Activated CD4-positive, alpha-beta T cell treated with anti-CD3 and anti-CD28 coated beads for 36 hours (primary cell): ENCODE results near the gene BCL3. TPM values are rescaled to one million over a fixed set of nuclear protein-coding genes. Genes with fewer than 3 reads are reported as not detected.
"Not testable (repeated sequence)": the region's sequence is repeated elsewhere in the genome, so short reads cannot be mapped to it uniquely, and the experiment has no call there.

Experiments used
- ATAC-seq: fragments of 200-7000 bp; cut with Tn5 transposase; one replicate; pipeline ENCODE4 v1.10.0; 2021; ENCODE audit warnings: mild to moderate bottlenecking, moderate library complexity
- CTCF ChIA-PET: fragments of 350-600 bp; sonication (Branson Sonifier 250); formaldehyde crosslinking; loops from one replicate; lab custom pipeline; 2021; ENCODE audit warnings: antibody characterized with exemption; lab: Charles Lee
- POLR2A ChIA-PET: fragments of 350-600 bp; sonication (Branson Sonifier 250); formaldehyde crosslinking; loops from one replicate; lab custom pipeline; 2021; ENCODE audit warnings: antibody characterized with exemption, inconsistent platforms; lab: Charles Lee
- DNase-seq: peaks from one replicate; pipeline ENCODE4 v3.0.0-alpha.2; 2020
- H3K27ac Mint-ChIP-seq: one replicate; pipeline ENCODE4 v1.8.0; 2021; ENCODE audit warnings: mixed read lengths
- H3K27me3 Mint-ChIP-seq: one replicate; pipeline ENCODE4 v1.8.0; 2021; ENCODE audit warnings: mixed read lengths
- H3K36me3 Mint-ChIP-seq: one replicate; pipeline ENCODE4 v1.8.0; 2021; ENCODE audit warnings: low read depth, mixed read lengths
- H3K4me1 Mint-ChIP-seq: one replicate; pipeline ENCODE4 v1.8.0; 2021; ENCODE audit warnings: mixed read lengths
- H3K4me3 Mint-ChIP-seq: one replicate; pipeline ENCODE4 v1.8.0; 2021; ENCODE audit warnings: mild to moderate bottlenecking, moderate library complexity, mixed read lengths
- H3K9me3 Mint-ChIP-seq: one replicate; pipeline ENCODE4 v1.8.0; 2021; ENCODE audit warnings: low read depth, mixed read lengths
- intact Hi-C, 2 experiments: fragments of 100-400 bp; cut with DNase I in 1 of 2; cut with micrococcal nuclease in 1 of 2; formaldehyde crosslinking; loops; one replicate each; pipeline versions ENCODE4 v1.14.2 to v1.15.1; 2022 to 2024; cut with DNase I, micrococcal nuclease
- total RNA-seq, 2 experiments: library from RNA; stranded (reverse); gene quantifications; one replicate each; pipeline ENCODE4 v1.2.3, GENCODE V29; 2021

BCL3 gene
- total RNA-seq, 2 experiments from 2014 or later, result 56.2 to 81.5 TPM

- no peaks in the 10 kb centered on the region for H3K36me3 Mint-ChIP-seq
- H3K4me3 Mint-ChIP-seq, result no peak overlapping the region
- DNase-seq, result no peak
- ATAC-seq, result no peak
- intact Hi-C loops, result no loop called here
- H3K27ac Mint-ChIP-seq, result no peak overlapping the region
- H3K4me1 Mint-ChIP-seq, result peaks cover 2% of the 10 kb centered on the region
- no peaks in the 10 kb centered on the region for H3K9me3 Mint-ChIP-seq
- CTCF ChIA-PET, result interaction anchor here (0.6 to 0.9 kb wide), 4 partner anchors 10 to 53 kb away, joined by 3 to 4 read pairs (median 3); no protein-coding TSS in a partner anchor
- H3K27me3 Mint-ChIP-seq, result no peaks in the 10 kb centered on the region
- POLR2A ChIA-PET, result no interaction called here
Measured at GRCh38 chr19:44776402-44777096, 28.0 kb downstream of the BCL3 start.

DNA sequence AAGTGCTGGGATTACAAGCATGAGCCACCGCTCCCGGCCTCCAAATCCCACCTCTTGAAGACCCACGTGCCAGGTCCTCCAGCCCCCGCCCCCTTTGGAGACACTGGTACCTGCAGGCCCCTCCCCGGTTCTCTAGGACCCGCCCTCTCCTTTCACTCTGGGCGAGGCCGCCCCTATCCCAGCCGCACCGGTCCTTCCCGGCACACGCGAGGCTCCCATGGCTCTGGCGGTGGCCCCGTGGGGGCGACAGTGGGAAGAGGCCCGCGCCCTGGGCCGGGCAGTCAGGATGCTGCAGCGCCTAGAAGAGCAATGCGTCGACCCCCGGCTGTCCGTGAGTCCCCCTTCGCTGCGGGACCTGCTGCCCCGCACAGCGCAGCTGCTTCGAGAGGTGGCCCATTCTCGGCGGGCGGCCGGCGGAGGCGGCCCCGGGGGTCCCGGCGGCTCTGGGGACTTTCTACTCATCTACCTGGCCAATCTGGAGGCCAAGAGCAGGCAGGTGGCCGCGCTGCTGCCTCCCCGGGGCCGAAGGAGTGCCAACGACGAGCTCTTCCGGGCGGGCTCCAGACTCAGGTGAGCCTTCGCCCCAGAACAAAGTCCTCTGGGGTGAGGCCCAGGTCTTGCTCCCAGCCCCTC, 29.3 kb downstream of the BCL3 start, which contains the start of gene CBLC:
TSS of gene CBLC (plus strand) at position 176 of the 633 bp plus-strand sequence. CDS start at position 218, 42 bp downstream.
- no peaks in the 10 kb centered on the region for H3K27me3 Mint-ChIP-seq
- intact Hi-C loops, result no loop called here
- DNase-seq (no peak), ATAC-seq (peak; percentile 36)
- no peak within 1 kb of the TSS for H3K4me3 Mint-ChIP-seq
- H3K4me1 Mint-ChIP-seq, result no peaks in the 10 kb centered on the region
- ChIA-PET CTCF (interaction anchor here (3.3 kb wide), 1 partner anchor 54 kb away, joined by 13 read pairs; no protein-coding TSS in a partner anchor), POLR2A (no interaction called here)
- H3K36me3 Mint-ChIP-seq, result no peaks in the 10 kb centered on the region
- no peaks in the 10 kb centered on the region for H3K9me3 Mint-ChIP-seq
- H3K27ac Mint-ChIP-seq, result no peak within 1 kb of the TSS

- Mint-ChIP-seq H3K9me3 (no peaks in the 10 kb centered on the region), H3K4me1 (peaks cover under 1% of the 10 kb centered on the region), H3K4me3 (no peak overlapping the region), H3K27ac (no peak overlapping the region), H3K36me3 (no peaks in the 10 kb centered on the region), H3K27me3 (no peaks in the 10 kb centered on the region)
- ChIA-PET POLR2A (no interaction called here), CTCF (interaction anchor here (0.6 to 3.3 kb wide), 2 partner anchors 56 to 60 kb away, joined by 3 to 13 read pairs; no protein-coding TSS in a partner anchor)
- DNase-seq (no peak), ATAC-seq (no peak)
- intact Hi-C loops, result no loop called here
Measured at GRCh38 chr19:44779150-44779549, 30.6 kb downstream of the BCL3 start.

GRCh38 chr19:44781694-44782093, 33.2 kb downstream of the BCL3 start:
- ATAC-seq, H3K36me3 Mint-ChIP-seq, POLR2A ChIA-PET, DNase-seq, H3K27ac Mint-ChIP-seq, H3K9me3 Mint-ChIP-seq, H3K4me1 Mint-ChIP-seq, H3K4me3 Mint-ChIP-seq, H3K27me3 Mint-ChIP-seq: not testable (repeated sequence)
- intact Hi-C loops, result loop anchor here in 1 of 2 experiments (5.0 kb wide), 1 partner anchor 66 kb away; the partner anchor contains the start of gene NECTIN2
- CTCF ChIA-PET, result interaction anchor here (3.5 kb wide), 1 partner anchor 59 kb away, joined by 51 read pairs; no protein-coding TSS in a partner anchor

- ATAC-seq, result no peak
- POLR2A ChIA-PET, result no interaction called here
Measured at GRCh38 chr19:44782729-44783128, 34.2 kb downstream of the BCL3 start.

DNA sequence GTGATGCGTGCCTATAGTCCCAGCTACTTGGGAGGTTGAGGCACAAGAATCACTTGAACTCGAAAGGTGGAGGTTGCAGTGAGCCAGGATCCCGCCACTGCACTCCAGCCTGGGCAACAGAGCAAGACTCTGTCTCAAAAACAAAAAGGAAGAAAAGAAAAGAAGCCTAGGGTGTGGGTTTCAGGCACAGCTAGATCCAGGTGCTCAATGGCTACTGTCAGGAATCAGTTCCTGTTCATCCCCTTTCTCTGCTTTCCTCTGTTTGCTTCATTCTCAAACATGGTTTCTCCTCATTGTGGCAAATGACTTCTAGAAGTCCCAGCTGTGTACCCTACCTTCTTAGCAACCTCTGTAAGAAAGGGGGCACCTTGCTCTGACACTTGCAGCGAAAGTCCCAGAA, 35.0 kb downstream of the BCL3 start:
- Mint-ChIP-seq H3K4me1 (peaks cover 4% of the 10 kb centered on the region), H3K27ac (no peak overlapping the region), H3K36me3 (no peaks in the 10 kb centered on the region), H3K27me3 (no peaks in the 10 kb centered on the region), H3K9me3 (no peaks in the 10 kb centered on the region), H3K4me3 (no peak overlapping the region)
- ChIA-PET POLR2A (no interaction called here), CTCF (interaction anchor here (0.7 to 3.5 kb wide), 21 partner anchors 12 to 501 kb away, joined by 3 to 51 read pairs (median 4); no protein-coding TSS in a partner anchor)
- DNase-seq, result no peak
- intact Hi-C loops, result loop anchor here in 1 of 2 experiments (5.0 kb wide), 1 partner anchor 64 kb away; the partner anchor contains the start of gene NECTIN2
- no peak for ATAC-seq

More at GRCh38 chr19:44782729-44783128, 34.2 kb downstream of the BCL3 start:
- H3K36me3 Mint-ChIP-seq, result no peaks in the 10 kb centered on the region
- no peak for DNase-seq
- H3K4me3 Mint-ChIP-seq, result no peak overlapping the region
- intact Hi-C loops, result loop anchor here in 1 of 2 experiments (5.0 kb wide), 1 partner anchor 65 kb away; the partner anchor contains the start of gene NECTIN2
- CTCF ChIA-PET, result interaction anchor here (0.6 to 3.5 kb wide), 5 partner anchors 11 to 60 kb away, joined by 3 to 51 read pairs (median 5); no protein-coding TSS in a partner anchor
- H3K27ac Mint-ChIP-seq, result no peak overlapping the region
- H3K27me3 Mint-ChIP-seq, result no peaks in the 10 kb centered on the region
- H3K4me1 Mint-ChIP-seq, result peaks cover 4% of the 10 kb centered on the region
- no peaks in the 10 kb centered on the region for H3K9me3 Mint-ChIP-seq

- Mint-ChIP-seq H3K27ac (no peak overlapping the region), H3K27me3 (no peaks in the 10 kb centered on the region), H3K4me3 (no peak overlapping the region), H3K36me3 (no peaks in the 10 kb centered on the region), H3K9me3 (no peaks in the 10 kb centered on the region), H3K4me1 (peaks cover 4% of the 10 kb centered on the region)
- POLR2A ChIA-PET, result no interaction called here
- CTCF ChIA-PET, result interaction anchor here (0.6 to 3.5 kb wide), 12 partner anchors 11 to 131 kb away, joined by 3 to 51 read pairs (median 5); partner anchors contain the start of gene NECTIN2
- intact Hi-C loops, result no loop called here
- DNase-seq (no peak), ATAC-seq (no peak)
Measured at GRCh38 chr19:44785271-44785670, 36.8 kb downstream of the BCL3 start.

DNA sequence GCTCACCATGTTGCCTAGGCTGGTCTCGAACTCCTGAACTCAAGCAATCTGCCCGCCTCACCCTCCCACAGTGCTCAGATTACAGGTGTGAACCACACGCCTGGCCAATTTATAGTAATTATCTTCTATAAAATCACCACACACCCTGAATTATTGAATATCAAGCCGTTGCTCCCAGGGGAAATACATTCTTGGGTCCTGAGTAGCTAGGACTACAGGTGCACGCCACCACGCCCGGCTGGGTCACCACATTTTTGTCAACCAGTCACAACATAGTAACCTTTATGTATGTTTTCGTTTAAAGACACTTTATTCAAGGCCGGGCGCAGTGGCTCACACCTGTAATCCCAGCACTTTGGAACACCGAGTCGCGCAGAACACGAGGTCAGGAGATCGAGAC, 37.5 kb downstream of the BCL3 start:
- Mint-ChIP-seq H3K9me3 (no peaks in the 10 kb centered on the region), H3K27me3 (no peaks in the 10 kb centered on the region), H3K36me3 (no peaks in the 10 kb centered on the region), H3K27ac (no peak overlapping the region), H3K4me3 (no peak overlapping the region), H3K4me1 (peaks cover 4% of the 10 kb centered on the region)
- ChIA-PET POLR2A (no interaction called here), CTCF (interaction anchor here (0.6 to 3.3 kb wide), 6 partner anchors 10 to 120 kb away, joined by 3 to 36 read pairs (median 4); partner anchors contain the start of gene NECTIN2)
- ATAC-seq (no peak), DNase-seq (no peak)
- intact Hi-C loops, result no loop called here

DNA sequence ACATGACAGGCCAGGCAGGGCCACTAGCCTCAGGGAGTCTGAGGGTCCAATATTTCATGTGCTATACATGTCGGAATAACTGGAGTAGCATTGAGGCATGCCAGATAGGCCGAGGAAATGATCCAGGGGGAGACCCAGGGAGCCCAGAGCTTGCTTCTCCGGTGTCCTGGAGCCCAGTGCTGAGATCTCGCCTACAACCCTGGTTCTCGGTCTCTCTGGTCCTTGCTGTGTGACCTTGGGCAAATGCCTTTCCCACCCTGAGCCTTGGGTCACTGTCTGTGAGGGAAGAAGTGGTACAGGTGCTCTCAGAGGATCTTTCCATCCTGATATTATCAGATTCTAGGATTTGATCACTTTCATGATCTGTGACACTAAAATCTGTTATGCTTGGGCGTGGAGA, 40.5 kb downstream of the BCL3 start:
- ChIA-PET POLR2A (interaction anchor here (0.7 kb wide), 1 partner anchor 19 kb away, joined by 3 read pairs; no protein-coding TSS in a partner anchor), CTCF (interaction anchor here (0.6 kb wide), 1 partner anchor 9 kb away, joined by 3 read pairs; no protein-coding TSS in a partner anchor)
- Mint-ChIP-seq H3K4me3 (no peak overlapping the region), H3K9me3 (no peaks in the 10 kb centered on the region), H3K4me1 (peaks cover 4% of the 10 kb centered on the region), H3K27me3 (no peaks in the 10 kb centered on the region), H3K27ac (no peak overlapping the region), H3K36me3 (no peaks in the 10 kb centered on the region)
- intact Hi-C loops, result no loop called here
- ATAC-seq (no peak), DNase-seq (no peak)

- POLR2A ChIA-PET, result no interaction called here
- intact Hi-C loops, result no loop called here
- no peak overlapping the region for H3K4me3 Mint-ChIP-seq
- ATAC-seq, result no peak
- CTCF ChIA-PET, result interaction anchor here (0.7 to 1.3 kb wide), 2 partner anchors 8 to 81 kb away, joined by 3 read pairs; no protein-coding TSS in a partner anchor
- H3K4me1 Mint-ChIP-seq, result no peaks in the 10 kb centered on the region
- H3K36me3 Mint-ChIP-seq, result no peaks in the 10 kb centered on the region
- H3K27ac Mint-ChIP-seq, result no peak overlapping the region
- no peak for DNase-seq
- no peaks in the 10 kb centered on the region for H3K9me3 Mint-ChIP-seq
- H3K27me3 Mint-ChIP-seq, result no peaks in the 10 kb centered on the region
Measured at GRCh38 chr19:44789943-44790483, 41.5 kb downstream of the BCL3 start.

DNA sequence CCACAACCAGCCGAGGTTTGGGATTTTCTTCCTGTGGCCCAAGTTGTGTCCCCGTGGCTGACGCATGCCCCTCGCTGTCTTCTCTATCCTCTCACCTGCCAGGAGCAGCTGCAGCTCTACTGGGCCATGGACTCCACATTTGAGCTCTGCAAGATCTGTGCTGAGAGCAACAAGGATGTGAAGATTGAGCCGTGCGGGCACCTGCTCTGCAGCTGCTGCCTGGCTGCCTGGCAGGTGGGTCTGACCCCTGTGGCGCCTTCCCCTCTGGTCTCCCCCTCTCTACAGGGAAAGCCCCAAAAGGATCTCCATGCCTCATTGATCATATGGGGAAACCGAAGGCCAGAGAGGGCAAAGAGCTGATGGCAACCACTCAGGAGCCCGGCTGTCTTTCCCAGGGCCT, 43.8 kb downstream of the BCL3 start:
- Mint-ChIP-seq H3K4me1 (peaks cover 11% of the 10 kb centered on the region), H3K9me3 (no peaks in the 10 kb centered on the region), H3K27ac (no peak overlapping the region), H3K27me3 (no peaks in the 10 kb centered on the region), H3K4me3 (no peak overlapping the region), H3K36me3 (no peaks in the 10 kb centered on the region)
- POLR2A ChIA-PET, result no interaction called here
- DNase-seq (no peak), ATAC-seq (no peak)
- CTCF ChIA-PET, result no interaction called here
- intact Hi-C loops, result no loop called here
